ENCODE measurements around the gene GPNMB.

The GPNMB gene

DNA sequence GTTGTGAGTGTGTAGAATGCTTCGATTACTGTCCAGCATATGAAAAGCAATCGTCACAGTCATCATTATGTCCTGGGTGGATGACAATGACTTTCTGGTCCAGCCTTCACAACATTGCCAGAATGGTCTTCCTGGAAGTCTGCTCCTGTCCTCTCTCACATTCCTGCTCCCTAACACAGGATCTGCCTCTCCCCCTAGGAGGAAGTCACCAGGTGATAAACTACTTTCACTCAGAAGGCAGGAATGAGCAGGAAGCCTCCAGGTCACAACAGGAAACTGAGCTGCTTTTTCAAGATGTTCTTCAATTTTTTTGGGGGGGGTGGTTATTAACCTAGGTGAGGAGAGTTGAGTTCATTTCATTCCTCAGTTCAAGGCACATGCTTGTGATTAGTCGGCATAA is 13.6 kb upstream of the GPNMB start:
- no peak for DNase-seq

DNA sequence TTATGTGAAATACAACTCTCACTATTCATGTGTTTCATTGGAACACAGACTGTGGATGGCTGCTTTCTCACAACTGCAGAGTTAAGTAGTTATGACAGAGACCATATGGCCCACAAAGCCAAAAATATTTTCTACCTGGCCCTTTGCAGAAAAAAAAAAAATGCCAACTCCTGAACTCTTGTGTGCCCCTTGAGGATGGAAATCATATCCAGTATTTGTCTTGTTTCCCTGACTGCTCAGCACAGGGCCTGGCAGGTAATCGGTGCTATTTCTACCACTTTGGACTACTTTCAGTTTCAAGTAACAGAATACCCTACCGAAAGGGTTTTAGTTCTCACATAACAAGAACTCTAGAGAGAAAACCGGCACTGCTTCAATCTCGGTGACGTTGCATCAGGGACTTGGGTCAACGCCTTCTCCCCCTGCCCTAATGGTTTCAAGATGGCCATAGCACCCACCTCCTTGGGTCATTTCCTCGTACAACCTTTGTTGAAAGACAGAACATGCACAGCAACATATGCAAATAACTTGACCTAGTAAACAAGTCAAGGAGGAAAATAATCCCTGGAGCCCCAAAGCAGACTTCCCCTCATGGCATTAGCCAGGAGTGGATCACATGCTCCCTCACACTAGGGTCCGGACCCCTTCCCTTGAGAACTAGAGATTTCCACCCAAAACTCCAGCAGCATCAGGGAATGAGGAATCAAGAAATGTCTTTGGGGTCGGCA is 11.8 kb upstream of the GPNMB start:
- no peak for DNase-seq

GRCh38 chr7:23235813-23236221 is 10.8 kb upstream of the GPNMB start:
- DNase-seq, result no peak

- no peak for DNase-seq
Measured at GRCh38 chr7:23237000-23237399, 9.6 kb upstream of the GPNMB start.

DNA sequence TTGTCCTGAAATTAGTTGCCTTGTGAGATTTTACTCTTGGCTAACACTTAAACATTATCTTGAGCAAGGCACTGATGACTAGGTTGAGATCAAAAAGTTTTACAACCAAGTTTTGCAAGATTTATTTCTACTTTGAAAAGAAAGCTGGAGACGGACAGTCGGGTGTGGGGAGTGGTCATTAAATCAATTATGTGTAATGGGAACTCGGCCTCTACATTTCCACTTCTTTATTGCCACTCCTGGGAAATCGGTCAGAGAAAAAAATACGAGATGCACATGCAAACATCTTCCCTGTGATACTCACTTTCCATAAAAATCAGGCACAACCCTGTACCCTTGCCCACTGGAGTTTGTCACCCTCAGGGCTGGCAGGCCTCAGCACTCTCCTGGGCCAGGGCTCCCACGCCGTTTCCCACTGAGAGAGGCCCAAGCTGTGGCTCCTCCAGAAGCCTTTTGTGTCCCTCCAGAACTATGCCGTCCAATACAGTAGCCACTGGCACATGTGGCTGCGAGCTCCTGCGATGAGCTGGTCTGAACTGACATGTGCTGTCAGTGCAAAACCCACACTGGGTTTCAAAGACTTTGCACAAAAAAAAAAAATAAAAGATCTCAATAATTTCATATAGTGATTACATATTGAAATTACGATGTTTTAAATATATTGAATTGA is 7.5 kb upstream of the GPNMB start:
- DNase-seq, result no peak

DNA sequence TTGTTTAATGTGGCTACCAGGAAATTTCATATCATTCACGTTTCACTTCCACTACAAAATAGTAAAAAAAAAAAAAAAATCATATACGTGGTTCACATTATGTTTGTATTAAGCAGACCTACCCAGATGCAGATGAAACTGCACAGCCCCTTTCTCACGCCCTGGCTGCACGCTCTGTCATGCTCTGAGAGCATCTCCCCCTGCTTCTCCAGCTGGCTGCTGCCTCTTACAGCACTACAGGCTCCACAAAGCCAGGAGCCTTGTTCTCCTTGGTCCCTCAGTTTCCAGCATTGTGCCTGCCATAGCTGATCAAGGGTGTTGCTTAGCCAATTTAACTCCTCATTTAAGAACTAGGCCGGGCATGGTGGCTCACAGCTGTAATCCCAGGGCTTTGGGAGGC is 6.9 kb upstream of the GPNMB start:
- no peak for DNase-seq

DNA sequence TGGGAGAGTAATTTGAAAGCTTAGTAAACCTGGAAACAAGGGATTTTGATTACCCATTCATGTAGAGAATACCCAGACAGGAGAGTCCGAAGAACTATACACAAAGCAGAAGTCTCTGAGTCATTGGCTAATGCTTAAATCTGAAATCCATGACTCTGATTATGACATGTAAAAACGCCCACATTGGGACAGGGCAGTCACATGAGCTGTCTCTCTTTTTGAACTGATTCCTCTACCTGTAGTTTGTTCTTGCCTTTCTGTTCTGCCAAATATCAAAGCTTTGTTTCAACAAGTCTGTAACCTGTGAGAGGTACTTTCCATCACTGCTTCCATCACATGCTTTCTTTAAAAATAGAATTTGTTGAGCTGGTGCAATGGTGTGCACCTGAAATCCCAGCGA is 4.3 kb upstream of the GPNMB start:
- no peak for DNase-seq

DNA sequence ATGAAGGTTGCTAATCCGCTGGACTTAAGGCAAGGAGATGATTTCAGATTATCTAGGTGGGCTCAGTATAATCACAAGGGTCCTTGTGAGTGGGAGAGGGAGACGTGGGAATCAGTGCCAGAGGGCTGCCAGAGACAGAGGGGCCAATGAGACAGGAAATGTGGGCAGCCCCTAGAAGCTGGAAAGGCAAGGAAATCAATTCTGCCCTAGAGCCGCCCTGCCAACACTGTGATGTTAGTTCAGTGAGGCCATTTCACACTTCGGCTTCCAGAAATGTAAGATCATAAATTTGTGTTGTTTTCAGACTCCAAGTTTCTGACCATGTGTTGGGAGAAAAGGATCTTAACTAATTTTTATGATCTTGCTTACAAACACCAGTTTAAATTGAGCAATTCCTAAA is 3.6 kb upstream of the GPNMB start:
- no peak for DNase-seq

DNA sequence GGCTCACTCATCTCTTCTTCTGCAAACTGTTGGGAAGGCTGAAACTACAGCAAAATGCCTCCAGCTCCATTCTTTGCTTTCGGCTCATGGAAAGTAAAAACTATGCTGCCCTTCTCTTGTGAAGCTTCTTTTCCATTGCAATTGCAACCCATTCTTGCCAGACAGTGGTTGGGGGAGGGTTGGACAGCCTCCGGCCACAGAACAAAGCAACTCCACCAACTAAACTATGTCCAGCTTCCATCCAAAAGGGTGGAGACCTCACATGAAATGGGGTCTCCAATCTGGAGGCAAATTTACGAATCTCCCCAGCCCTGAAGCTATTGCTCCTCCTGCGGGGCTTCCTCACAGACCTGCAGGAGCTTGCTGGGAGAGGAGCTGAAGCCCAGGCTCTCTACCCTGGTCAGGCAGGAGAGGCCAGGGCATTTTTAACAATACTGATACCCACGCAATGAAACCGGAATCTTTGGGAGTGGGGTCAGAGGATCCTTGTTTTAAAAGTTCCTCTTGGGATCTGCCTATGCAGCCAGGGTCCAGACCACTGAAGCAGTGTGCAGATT is 549 bp downstream of the GPNMB start:
- DNase-seq, result no peak

- DNase-seq, result no peak
Measured at GRCh38 chr7:23247603-23248335, 1.2 kb downstream of the GPNMB start.

- no peak for DNase-seq
Measured at GRCh38 chr7:23249486-23249885, 2.9 kb downstream of the GPNMB start.

DNA sequence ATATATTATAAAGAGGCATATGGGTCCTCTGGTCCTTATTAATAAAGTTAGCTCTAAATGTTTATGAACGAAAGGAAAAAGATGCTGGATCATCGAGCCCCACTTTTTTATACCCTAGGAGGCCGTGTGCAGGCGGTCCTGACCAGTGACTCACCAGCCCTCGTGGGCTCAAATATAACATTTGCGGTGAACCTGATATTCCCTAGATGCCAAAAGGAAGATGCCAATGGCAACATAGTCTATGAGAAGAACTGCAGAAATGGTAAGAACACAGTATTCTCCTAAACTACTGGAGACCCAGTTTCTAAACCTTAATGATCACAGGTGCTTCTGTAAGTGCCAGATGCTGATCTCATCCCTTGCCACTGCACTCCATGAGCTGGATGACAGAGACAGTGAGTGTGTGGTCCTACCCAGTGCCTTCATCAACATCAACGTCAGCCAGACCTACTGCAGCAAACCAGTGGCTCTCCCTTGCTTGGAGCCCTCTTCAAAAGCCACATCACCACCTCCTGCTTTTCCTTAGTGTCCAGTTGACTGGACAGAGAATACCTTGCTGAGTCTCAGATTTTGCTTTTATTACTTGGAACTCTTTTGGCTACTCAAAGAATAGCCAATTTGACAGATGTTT is 7.6 kb downstream of the GPNMB start:
- no peak for DNase-seq

DNA sequence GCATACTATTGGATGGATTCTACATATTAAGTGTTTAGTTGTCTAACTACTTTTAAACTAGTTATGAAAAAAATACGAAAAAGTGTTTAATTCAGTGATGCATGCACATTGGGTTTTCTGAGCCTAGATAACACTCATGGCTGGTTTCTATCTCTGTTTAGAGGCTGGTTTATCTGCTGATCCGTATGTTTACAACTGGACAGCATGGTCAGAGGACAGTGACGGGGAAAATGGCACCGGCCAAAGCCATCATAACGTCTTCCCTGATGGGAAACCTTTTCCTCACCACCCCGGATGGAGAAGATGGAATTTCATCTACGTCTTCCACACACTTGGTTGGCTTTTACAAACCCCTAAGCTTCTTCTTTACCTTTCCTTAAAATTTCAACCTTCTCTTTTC is 10.2 kb downstream of the GPNMB start:
- no peak for DNase-seq

DNA sequence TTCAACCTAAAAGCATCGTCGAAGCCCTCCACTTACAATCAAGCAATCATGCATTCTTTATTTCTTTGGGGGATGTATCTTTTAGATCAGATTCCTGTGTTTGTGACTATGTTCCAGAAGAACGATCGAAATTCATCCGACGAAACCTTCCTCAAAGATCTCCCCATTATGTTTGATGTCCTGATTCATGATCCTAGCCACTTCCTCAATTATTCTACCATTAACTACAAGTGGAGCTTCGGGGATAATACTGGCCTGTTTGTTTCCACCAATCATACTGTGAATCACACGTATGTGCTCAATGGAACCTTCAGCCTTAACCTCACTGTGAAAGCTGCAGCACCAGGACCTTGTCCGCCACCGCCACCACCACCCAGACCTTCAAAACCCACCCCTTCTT is 13.8 kb downstream of the GPNMB start:
- no peak for DNase-seq

- DNase-seq, result no peak
Measured at GRCh38 chr7:23261843-23262452, 15.4 kb downstream of the GPNMB start.

- DNase-seq, result no peak
Measured at GRCh38 chr7:23264916-23265458, 18.4 kb downstream of the GPNMB start.

GRCh38 chr7:23266918-23267317 is 20.3 kb downstream of the GPNMB start:
- DNase-seq, result no peak

GRCh38 chr7:23267357-23267756 is 20.8 kb downstream of the GPNMB start:
- DNase-seq, result no peak

- no peak for DNase-seq
Measured at GRCh38 chr7:23268167-23268566, 21.6 kb downstream of the GPNMB start.

DNA sequence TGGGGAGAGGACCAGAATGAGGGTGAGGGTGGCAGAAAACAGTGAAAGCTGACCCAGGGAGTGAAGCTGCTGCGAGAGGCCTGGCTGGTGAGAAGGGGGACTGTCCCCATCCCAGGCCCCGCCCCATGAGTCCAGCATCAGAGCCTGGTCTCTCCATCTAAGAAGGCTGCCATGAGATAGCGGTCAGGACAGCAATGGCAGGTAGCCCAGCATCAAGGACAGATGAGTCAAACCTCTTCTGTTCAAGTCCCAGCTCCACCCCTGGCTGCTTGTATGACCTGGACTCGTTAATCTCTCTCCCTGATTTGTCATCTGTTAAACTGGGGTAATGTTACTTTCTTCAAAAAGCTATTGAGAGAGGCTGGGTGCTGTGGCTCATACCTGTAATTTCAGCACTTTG is 22.2 kb downstream of the GPNMB start:
- DNase-seq, result no peak

GRCh38 chr7:23272275-23272674 is 25.7 kb downstream of the GPNMB start:
- DNase-seq, result no peak

DNA sequence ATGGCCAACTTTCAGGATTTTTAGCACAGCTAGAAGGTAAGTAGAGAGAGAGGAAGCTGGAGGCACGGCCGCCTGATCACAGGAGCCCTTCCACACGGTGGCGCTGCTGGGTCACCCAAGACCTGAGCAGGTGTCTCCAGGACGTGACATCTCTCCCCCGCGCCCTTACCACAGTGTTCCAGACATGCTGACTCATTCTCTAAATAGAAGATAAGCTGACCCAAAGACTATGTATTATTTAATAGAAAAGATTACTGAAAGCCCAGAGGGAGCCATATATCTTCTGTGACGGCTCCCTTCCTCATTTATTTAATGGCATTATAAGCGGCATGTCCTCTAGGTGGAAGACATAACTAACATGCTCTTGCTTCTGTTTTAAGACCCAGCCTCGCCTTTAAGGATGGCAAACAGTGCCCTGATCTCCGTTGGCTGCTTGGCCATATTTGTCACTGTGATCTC is 26.6 kb downstream of the GPNMB start:
- peak; percentile 81 for DNase-seq

DNA sequence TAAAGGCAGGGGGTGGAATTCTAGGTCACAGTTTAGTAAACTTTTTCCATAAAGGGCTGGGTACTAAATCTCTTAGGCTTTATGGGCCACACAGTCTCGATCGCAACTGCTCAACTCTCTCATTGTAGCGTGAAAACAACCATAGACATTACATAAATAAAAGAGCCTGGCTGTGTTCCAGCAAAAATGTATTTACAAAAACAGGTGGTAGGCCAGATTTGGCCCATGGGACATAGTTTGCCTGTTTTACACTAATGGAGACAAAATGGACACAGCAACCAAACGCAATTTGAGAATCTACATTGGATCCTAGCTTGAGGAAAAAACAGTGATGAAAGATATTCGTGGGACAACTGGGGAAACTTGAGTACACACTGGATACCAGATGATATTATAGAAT is 29.3 kb downstream of the GPNMB start:
- no peak for DNase-seq

All from NCI-H2029 treated with DMSO at 0.1 percent for 48 hours (cell line).